HG02798 (cell line): Measurements from ENCODE around the gene HIPK1.

Experiments used
- ATAC-seq: cut with Tn5 transposase; IDR thresholded peaks from one replicate; pipeline ENCODE4 v1.9.1; 2021; ENCODE audit warnings: mild to moderate bottlenecking; ENCODE audit not compliant: unreplicated experiment, poor library complexity

Gene HIPK1

GRCh38 chr1:113912594-113913311, 16.4 kb upstream of the HIPK1 start:
- no peak for ATAC-seq

GRCh38 chr1:113913312-113913668, 15.8 kb upstream of the HIPK1 start:
- no peak for ATAC-seq

GRCh38 chr1:113913887-113914664, 15.0 kb upstream of the HIPK1 start:
- no peak for ATAC-seq

- no peak for ATAC-seq
Observed at GRCh38 chr1:113916974-113917373, 12.2 kb upstream of the HIPK1 start.

GRCh38 chr1:113917400-113918082, 11.6 kb upstream of the HIPK1 start:
- no peak for ATAC-seq

- ATAC-seq: no peak
Observed at GRCh38 chr1:113918243-113918642, 10.9 kb upstream of the HIPK1 start.

GRCh38 chr1:113922957-113923356, 6.2 kb upstream of the HIPK1 start:
- ATAC-seq: no peak

GRCh38 chr1:113924473-113924872, 4.7 kb upstream of the HIPK1 start:
- ATAC-seq: no peak

- ATAC-seq: peak; percentile 27
Observed at GRCh38 chr1:113928187-113928930, 765 bp upstream of the HIPK1 start.

- peak; percentile 41 for ATAC-seq
Observed at GRCh38 chr1:113929750-113930498, 800 bp downstream of the HIPK1 start.

- peak; percentile 21 for ATAC-seq
Observed at GRCh38 chr1:113930499-113931161, 1.5 kb downstream of the HIPK1 start.

GRCh38 chr1:113931451-113931851, 2.3 kb downstream of the HIPK1 start:
- ATAC-seq: no peak

GRCh38 chr1:113934006-113934405, 4.9 kb downstream of the HIPK1 start:
- no peak for ATAC-seq

GRCh38 chr1:113934511-113935055, 5.5 kb downstream of the HIPK1 start:
- ATAC-seq: no peak

- ATAC-seq: no peak
Observed at GRCh38 chr1:113935176-113935575, 6.1 kb downstream of the HIPK1 start.

GRCh38 chr1:113935970-113936369, 6.8 kb downstream of the HIPK1 start:
- ATAC-seq: no peak

GRCh38 chr1:113937146-113937545, 8.0 kb downstream of the HIPK1 start:
- no peak for ATAC-seq

GRCh38 chr1:113938192-113938591, 9.1 kb downstream of the HIPK1 start:
- ATAC-seq: no peak
